Activated T-cell treated with anti-CD3 and anti-CD28 coated beads, Interleukin-2, amount 50 U/mL, for 4 hours (primary cell): ENCODE data around the gene DEDD. TPM values are rescaled to one million over a fixed set of nuclear protein-coding genes. Genes with fewer than 3 reads are reported as not detected.

Experiments used
- ATAC-seq, 2 donors: fragments of 200-7000 bp; cut with Tn5 transposase; one replicate each; pipeline ENCODE4 v1.10.0; 2021
- DNase-seq: peaks from one replicate; pipeline ENCODE4 v3.0.0-alpha.2; 2020
- H3K27me3 Mint-ChIP-seq: one replicate; pipeline ENCODE4 v1.8.0; 2021; ENCODE audit warnings: low read depth, mixed read lengths
- H3K36me3 Mint-ChIP-seq: one replicate; pipeline ENCODE4 v1.8.0; 2022; ENCODE audit warnings: mixed read lengths; ENCODE audit not compliant: insufficient read depth
- H3K4me1 Mint-ChIP-seq: one replicate; pipeline ENCODE4 v1.8.0; 2021; ENCODE audit warnings: low read depth, mixed read lengths
- H3K4me3 Mint-ChIP-seq: one replicate; pipeline ENCODE4 v1.8.0; 2021; ENCODE audit warnings: mild to moderate bottlenecking, moderate library complexity, mixed read lengths
- H3K9me3 Mint-ChIP-seq: one replicate; pipeline ENCODE4 v1.8.0; 2021; ENCODE audit warnings: mixed read lengths
- total RNA-seq, 3 donors: library from RNA; stranded (reverse); gene quantifications; one replicate each; pipeline ENCODE4 v1.2.1, GENCODE V29; 2021

The DEDD gene
- total RNA-seq, 3 donors from 2014 or later, result 50.7 to 56.7 (median 51.2) TPM

DNA sequence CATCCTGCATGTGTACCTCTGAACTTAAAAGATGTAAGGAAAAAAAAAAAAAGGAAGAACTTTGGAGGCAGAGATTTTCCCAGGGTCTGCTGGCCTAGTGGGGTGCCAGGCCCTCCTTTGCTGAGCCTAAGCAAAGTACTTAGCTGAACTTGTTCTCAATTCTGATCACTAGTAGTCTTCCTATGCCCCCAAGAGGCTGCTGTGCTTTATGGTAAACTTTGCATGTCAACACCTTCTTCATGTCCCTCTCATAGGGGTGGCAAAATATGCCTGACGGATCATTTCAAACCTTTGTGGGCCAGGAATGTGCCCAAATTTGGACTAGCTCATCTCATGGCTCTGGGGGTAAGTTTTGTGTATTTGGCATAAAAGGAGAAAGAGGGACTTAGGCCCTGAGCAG, 25.4 kb upstream of the DEDD start:
- Mint-ChIP-seq H3K27me3 (no peaks in the 10 kb centered on the region), H3K36me3 (peaks cover 17% of the 10 kb centered on the region), H3K9me3 (no peaks in the 10 kb centered on the region), H3K4me3 (no peak overlapping the region), H3K4me1 (peaks cover 51% of the 10 kb centered on the region)
- ATAC-seq (no peak), DNase-seq (no peak)

DNA sequence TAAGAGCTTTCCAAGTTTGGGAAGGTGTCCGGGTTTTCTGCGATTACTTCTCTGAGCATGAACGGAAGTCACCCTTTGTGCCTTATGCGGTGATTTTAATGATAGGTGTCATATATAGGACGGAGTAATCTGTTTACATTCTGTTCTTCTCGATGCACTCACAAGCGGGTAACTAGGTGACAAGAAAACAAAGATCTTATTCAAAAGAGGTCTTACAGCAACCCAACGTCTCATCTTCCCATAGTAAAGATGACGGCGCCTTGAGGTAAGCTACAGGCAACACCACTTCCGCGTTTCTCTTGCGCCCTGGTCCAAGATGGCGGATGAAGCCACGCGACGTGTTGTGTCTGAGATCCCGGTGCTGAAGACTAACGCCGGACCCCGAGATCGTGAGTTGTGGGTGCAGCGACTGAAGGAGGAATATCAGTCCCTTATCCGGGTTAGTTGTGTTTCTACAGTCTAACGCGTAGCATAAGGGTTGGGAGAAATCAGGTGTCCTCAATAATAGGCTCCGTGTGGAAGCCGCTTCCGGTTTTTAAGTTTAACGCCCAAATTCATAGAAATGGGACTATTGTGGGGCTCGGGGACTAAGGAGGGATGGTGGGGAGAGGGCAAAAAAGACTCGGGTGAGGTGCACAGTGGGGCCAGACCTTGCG, 21.3 kb upstream of the DEDD start, which contains the start of gene UFC1:
Gene UFC1 (plus strand): TSS at position 297 of the 656 bp plus-strand sequence. CDS start 20 bp downstream, at position 317.
- Mint-ChIP-seq H3K4me1 (peaks cover 20% of the 10 kb centered on the region), H3K9me3 (no peaks in the 10 kb centered on the region), H3K27me3 (no peaks in the 10 kb centered on the region), H3K36me3 (peaks cover 10% of the 10 kb centered on the region), H3K4me3 (peak within 1 kb of the TSS; percentile 95)
- ATAC-seq (peak; percentile 97), DNase-seq (peak; percentile 70)

DNA sequence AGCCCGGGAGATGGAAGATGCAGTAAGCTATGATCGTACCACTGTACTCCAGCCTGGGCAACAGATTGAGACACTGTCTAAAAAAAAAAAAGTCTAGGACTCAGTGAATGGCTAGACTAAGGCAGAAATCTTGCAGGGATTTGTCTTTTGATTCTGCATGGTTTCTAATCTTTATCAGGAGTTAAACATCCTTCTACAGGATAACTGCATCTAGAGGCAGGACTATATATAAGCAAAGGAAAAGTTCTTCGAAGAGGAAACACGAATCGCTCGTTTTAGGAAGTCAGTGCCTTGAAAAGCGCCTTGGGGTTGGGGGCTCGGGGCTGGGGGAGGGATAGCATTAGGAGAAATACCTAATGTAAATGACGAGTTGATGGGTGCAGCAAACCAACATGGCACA, 20.7 kb upstream of the DEDD start:
- Mint-ChIP-seq H3K4me1 (peaks cover 18% of the 10 kb centered on the region), H3K36me3 (peaks cover 10% of the 10 kb centered on the region), H3K4me3 (peak overlapping the region; percentile 95), H3K27me3 (no peaks in the 10 kb centered on the region), H3K9me3 (no peaks in the 10 kb centered on the region)
- DNase-seq (no peak), ATAC-seq (no peak)

- Mint-ChIP-seq H3K27me3 (no peaks in the 10 kb centered on the region), H3K4me1 (no peaks in the 10 kb centered on the region), H3K9me3 (no peaks in the 10 kb centered on the region), H3K36me3 (no peaks in the 10 kb centered on the region), H3K4me3 (no peak overlapping the region)
- no peak for DNase-seq
- no peak for ATAC-seq
Observed at GRCh38 chr1:161145832-161146231, 13.4 kb upstream of the DEDD start.

- DNase-seq (no peak), ATAC-seq (no peak)
Observed at GRCh38 chr1:161140755-161141400, 8.4 kb upstream of the DEDD start.

GRCh38 chr1:161139766-161140165, 7.3 kb upstream of the DEDD start:
- Mint-ChIP-seq H3K27me3 (no peaks in the 10 kb centered on the region), H3K4me1 (peaks cover 4% of the 10 kb centered on the region), H3K4me3 (no peak overlapping the region), H3K36me3 (no peaks in the 10 kb centered on the region), H3K9me3 (no peaks in the 10 kb centered on the region)
- ATAC-seq (no peak), DNase-seq (peak; percentile 38)

More at GRCh38 chr1:161140755-161141400, 8.4 kb upstream of the DEDD start:
- no peaks in the 10 kb centered on the region for H3K9me3 Mint-ChIP-seq
- H3K27me3 Mint-ChIP-seq, result no peaks in the 10 kb centered on the region
- H3K4me1 Mint-ChIP-seq, result peaks cover 1% of the 10 kb centered on the region
- H3K36me3 Mint-ChIP-seq, result no peaks in the 10 kb centered on the region
- H3K4me3 Mint-ChIP-seq, result no peak overlapping the region

- Mint-ChIP-seq H3K4me1 (peaks cover 4% of the 10 kb centered on the region), H3K27me3 (no peaks in the 10 kb centered on the region), H3K9me3 (no peaks in the 10 kb centered on the region), H3K36me3 (no peaks in the 10 kb centered on the region), H3K4me3 (no peak overlapping the region)
- no peak for DNase-seq
- no peak for ATAC-seq
Observed at GRCh38 chr1:161138431-161138830, 6.0 kb upstream of the DEDD start.

GRCh38 chr1:161137881-161138280, 5.4 kb upstream of the DEDD start:
- peaks cover 4% of the 10 kb centered on the region for H3K4me1 Mint-ChIP-seq
- ATAC-seq, result no peak

DNA sequence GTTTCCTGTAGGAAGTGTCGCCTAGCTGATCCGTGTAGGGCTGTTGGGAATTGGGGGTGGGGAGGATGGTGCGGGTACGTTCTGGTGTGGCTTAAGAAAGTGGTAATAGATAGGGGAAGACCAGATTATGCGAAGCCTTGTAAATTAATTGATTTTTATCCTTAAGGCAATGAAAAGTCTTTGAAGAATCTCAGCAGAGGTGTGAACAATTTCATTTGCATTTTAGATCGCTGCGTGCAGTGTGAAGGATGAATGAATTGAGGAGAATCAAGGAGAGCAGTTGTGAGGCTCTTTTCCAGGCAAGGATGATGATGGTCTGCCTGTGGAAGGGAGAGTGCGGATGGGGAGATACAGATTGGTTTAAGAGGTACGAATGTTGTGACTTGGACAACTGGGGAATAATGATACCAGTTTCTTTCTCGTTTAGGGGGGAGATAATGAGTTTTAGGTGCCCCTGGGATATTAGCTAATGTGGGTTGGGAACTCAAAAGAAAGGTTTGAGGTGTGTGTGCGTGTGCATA, 813 bp upstream of the DEDD start:
- Mint-ChIP-seq H3K36me3 (peaks cover 12% of the 10 kb centered on the region), H3K27me3 (no peaks in the 10 kb centered on the region), H3K4me1 (peaks cover 38% of the 10 kb centered on the region), H3K9me3 (no peaks in the 10 kb centered on the region), H3K4me3 (no peak overlapping the region)
- ATAC-seq (peak in 1 of 2 donors; percentile 4), DNase-seq (no peak)

More at GRCh38 chr1:161137881-161138280, 5.4 kb upstream of the DEDD start:
- Mint-ChIP-seq H3K4me3 (no peak overlapping the region), H3K9me3 (no peaks in the 10 kb centered on the region), H3K27me3 (no peaks in the 10 kb centered on the region), H3K36me3 (no peaks in the 10 kb centered on the region)
- DNase-seq, result no peak

- ATAC-seq, result no peak
Observed at GRCh38 chr1:161131523-161132409, 701 bp downstream of the DEDD start.

DNA sequence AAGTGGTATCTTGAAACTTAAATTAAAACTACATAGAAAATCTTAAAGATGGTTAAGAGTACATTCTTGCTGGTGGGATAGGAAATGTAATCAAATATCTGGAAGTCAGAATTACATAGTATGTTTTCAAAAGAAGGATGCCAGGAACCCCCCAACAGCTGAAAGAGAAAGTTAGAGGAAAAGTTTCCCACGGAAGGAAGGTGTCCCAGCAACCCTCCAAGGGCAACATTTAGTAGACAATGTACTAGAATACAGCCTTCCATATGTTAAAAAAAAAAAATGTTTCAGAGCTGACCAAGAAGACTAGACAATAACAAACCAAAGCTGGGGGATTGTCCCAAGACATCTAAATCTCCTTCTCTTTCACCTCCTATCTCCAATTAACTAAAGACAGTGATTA, 2.2 kb downstream of the DEDD start:
- Mint-ChIP-seq H3K36me3 (peaks cover 35% of the 10 kb centered on the region), H3K4me3 (no peak overlapping the region), H3K27me3 (no peaks in the 10 kb centered on the region), H3K4me1 (peaks cover 59% of the 10 kb centered on the region), H3K9me3 (no peaks in the 10 kb centered on the region)
- ATAC-seq, result no peak
- no peak for DNase-seq

More at GRCh38 chr1:161131523-161132409, 701 bp downstream of the DEDD start:
- no peaks in the 10 kb centered on the region for H3K9me3 Mint-ChIP-seq
- H3K36me3 Mint-ChIP-seq, result peaks cover 26% of the 10 kb centered on the region
- no peak overlapping the region for H3K4me3 Mint-ChIP-seq
- H3K27me3 Mint-ChIP-seq, result no peaks in the 10 kb centered on the region
- H3K4me1 Mint-ChIP-seq, result peaks cover 51% of the 10 kb centered on the region
- no peak for DNase-seq

DNA sequence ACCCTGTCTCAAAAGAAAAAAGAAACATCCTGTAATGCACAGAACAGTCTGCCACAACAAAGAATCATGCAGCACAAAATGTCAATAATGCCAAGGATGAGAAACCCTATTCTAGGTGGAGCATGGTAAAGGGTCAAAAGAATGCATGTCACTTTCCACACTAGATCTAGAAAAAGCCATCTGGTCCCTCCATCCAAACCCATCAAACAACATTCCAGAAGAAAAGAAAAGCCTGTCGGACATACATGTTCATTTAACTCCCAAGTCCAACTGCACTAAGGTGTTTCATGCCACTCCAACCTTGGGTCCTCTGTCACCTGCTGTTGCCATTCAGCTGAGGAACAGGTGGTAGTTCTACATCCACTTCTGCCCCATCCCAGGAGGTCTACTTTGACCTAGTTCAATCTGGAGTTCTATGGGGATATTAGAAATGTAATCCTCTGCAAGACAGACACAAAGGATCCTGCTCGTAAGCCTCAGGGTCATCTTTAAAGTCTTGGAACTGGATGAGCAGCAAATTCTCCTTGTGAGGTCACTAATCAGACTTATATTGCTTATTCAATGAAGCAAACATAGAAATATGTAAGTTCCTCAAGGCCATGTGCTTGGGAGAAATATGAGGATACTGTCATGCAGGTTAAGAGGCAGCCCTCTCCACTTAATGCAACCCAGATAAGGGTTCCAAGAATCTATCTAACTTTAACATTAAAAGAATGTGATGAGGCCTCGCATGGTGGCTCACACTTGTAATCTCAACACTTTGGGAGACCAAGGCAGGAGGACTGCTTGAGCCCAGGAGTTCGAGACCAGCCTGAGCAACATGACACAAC, 3.7 kb downstream of the DEDD start:
- Mint-ChIP-seq H3K36me3 (peaks cover 40% of the 10 kb centered on the region), H3K4me1 (peaks cover 56% of the 10 kb centered on the region), H3K4me3 (no peak overlapping the region), H3K9me3 (no peaks in the 10 kb centered on the region), H3K27me3 (no peaks in the 10 kb centered on the region)
- DNase-seq (no peak), ATAC-seq (no peak)

- peaks cover 49% of the 10 kb centered on the region for H3K36me3 Mint-ChIP-seq
- peaks cover 56% of the 10 kb centered on the region for H3K4me1 Mint-ChIP-seq
Observed at GRCh38 chr1:161127649-161128048, 4.8 kb downstream of the DEDD start.

More at GRCh38 chr1:161127649-161128048, 4.8 kb downstream of the DEDD start:
- DNase-seq, result no peak
- no peaks in the 10 kb centered on the region for H3K9me3 Mint-ChIP-seq
- H3K4me3 Mint-ChIP-seq, result no peak overlapping the region
- ATAC-seq, result no peak
- H3K27me3 Mint-ChIP-seq, result no peaks in the 10 kb centered on the region
